ENCODE data around the gene DNMT1. TPM values are rescaled to one million over a fixed set of nuclear protein-coding genes. Genes with fewer than 3 reads are reported as not detected.

DNMT1 gene
- total RNA-seq, 1 experiment from 2014 or later = 227 TPM

- peak overlapping the region; percentile 19 to 95 (median 57); a peak in 4 of 7 replicates for H3K27ac Mint-ChIP-seq
Observed at GRCh38 chr19:10222201-10222890, 27.6 kb upstream of the DNMT1 start.

More at GRCh38 chr19:10222201-10222890, 27.6 kb upstream of the DNMT1 start:
- no peak overlapping the region for H2BK20ac ChIP-seq (ENCODE audit: low read depth, low read length, poor library complexity, severe bottlenecking)
- Mint-ChIP-seq H3K9me3 (no peaks in the 10 kb centered on the region), H3K27me3 (ENCODE audit: low read depth) (no peaks in the 10 kb centered on the region), H3K36me3 (ENCODE audit: insufficient read depth in 1 of 3, low read depth in 3 of 3) (peaks cover 3 to 13% (median 8%) of the 10 kb centered on the region in 3 experiments; a peak in 6 of 7 replicates), H3K4me3 (no peak overlapping the region; a peak in 1 of 5 replicates), H3K4me1 (peaks cover 7 to 31% of the 10 kb centered on the region in 2 experiments)
- H3T11ph ChIP-seq (ENCODE audit: low read length) = no peak overlapping the region
- H4K5ac ChIP-seq (ENCODE audit: insufficient read length, low read depth, low read length) = no peak overlapping the region
- no CpG with 5 or more reads among the region's 14 CpGs for WGBS (ENCODE audit: extremely low coverage, insufficient read length, low lambda C conversion rate)
- TF ChIP-seq, protein P1, sequence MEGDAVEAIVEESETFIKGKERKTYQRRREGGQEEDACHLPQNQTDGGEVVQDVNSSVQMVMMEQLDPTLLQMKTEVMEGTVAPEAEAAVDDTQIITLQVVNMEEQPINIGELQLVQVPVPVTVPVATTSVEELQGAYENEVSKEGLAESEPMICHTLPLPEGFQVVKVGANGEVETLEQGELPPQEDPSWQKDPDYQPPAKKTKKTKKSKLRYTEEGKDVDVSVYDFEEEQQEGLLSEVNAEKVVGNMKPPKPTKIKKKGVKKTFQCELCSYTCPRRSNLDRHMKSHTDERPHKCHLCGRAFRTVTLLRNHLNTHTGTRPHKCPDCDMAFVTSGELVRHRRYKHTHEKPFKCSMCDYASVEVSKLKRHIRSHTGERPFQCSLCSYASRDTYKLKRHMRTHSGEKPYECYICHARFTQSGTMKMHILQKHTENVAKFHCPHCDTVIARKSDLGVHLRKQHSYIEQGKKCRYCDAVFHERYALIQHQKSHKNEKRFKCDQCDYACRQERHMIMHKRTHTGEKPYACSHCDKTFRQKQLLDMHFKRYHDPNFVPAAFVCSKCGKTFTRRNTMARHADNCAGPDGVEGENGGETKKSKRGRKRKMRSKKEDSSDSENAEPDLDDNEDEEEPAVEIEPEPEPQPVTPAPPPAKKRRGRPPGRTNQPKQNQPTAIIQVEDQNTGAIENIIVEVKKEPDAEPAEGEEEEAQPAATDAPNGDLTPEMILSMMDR (conservative IDR thresholded peaks at IDR 0.05) = no peak
- no peak overlapping the region for H2BK15ac ChIP-seq (ENCODE audit: low read depth, low read length)
- H3K56ac ChIP-seq (ENCODE audit: insufficient read length, low read depth, low read length) = no peak overlapping the region
- no peak overlapping the region for H3K27ac ChIP-seq (ENCODE audit: insufficient read length, low read depth, low read length)
- H3K14ac ChIP-seq (ENCODE audit: insufficient read depth, low read length) = no peak overlapping the region
- H3K4ac ChIP-seq (ENCODE audit: low read depth, low read length) = no peak overlapping the region
- no peaks in the 10 kb centered on the region for H3K79me1 ChIP-seq (ENCODE audit: insufficient read depth, low read depth, low read length, poor library complexity, severe bottlenecking)
- H3K4me1 ChIP-seq (ENCODE audit: insufficient read depth, low read length) = no peaks in the 10 kb centered on the region
- H4K20me1 ChIP-seq (ENCODE audit: control insufficient read depth, insufficient read depth, insufficient read length) = no peaks in the 10 kb centered on the region
- H3K23me2 ChIP-seq (ENCODE audit: insufficient read length, low read depth, low read length, poor library complexity, severe bottlenecking) = no peaks in the 10 kb centered on the region
- H2BK120ac ChIP-seq (ENCODE audit: low read depth, low read length, poor library complexity, severe bottlenecking) = no peak overlapping the region
- no peak overlapping the region for H2AFZ ChIP-seq (ENCODE audit: low read length)
- H3K18ac ChIP-seq (ENCODE audit: insufficient read length, low read depth, low read length) = no peak overlapping the region
- H3K9me3 ChIP-seq (ENCODE audit: control insufficient read depth, low read depth, low read length) = no peaks in the 10 kb centered on the region
- no peaks in the 10 kb centered on the region for H3K79me2 ChIP-seq (ENCODE audit: insufficient read depth, low read length)
- H2BK12ac ChIP-seq (ENCODE audit: insufficient read length, low read depth, low read length) = no peak overlapping the region
- H2BK5ac ChIP-seq (ENCODE audit: insufficient read length, low read length) = no peak overlapping the region
- H3K27me3 ChIP-seq (ENCODE audit: insufficient read depth, low read length) = no peaks in the 10 kb centered on the region
- no peak overlapping the region for H4K8ac ChIP-seq (replicated peaks; ENCODE audit: insufficient read length, low read depth, low read length)
- DNase-seq = no peak
- no peak overlapping the region for H3K23ac ChIP-seq (ENCODE audit: insufficient read length, low read depth, low read length)
- H3K9ac ChIP-seq (ENCODE audit: extremely low read depth, insufficient read length, low read length) = no peak overlapping the region
- no peak overlapping the region for H2AK5ac ChIP-seq (ENCODE audit: insufficient read length, low read length)
- H4K91ac ChIP-seq (ENCODE audit: insufficient read length, low read depth, low read length) = no peak overlapping the region
- no peak overlapping the region for H3K4me2 ChIP-seq (ENCODE audit: insufficient read depth, insufficient read length, low read length)

Measured in H9 (cell line).